HuH-7.5 (cell line): ENCODE data around the gene TMEM178A.

Source experiments
- DNase-seq: peaks from one replicate; pipeline ENCODE4 v3.0.0; 2011; ENCODE audit warnings: low spot score

TMEM178A gene

DNA sequence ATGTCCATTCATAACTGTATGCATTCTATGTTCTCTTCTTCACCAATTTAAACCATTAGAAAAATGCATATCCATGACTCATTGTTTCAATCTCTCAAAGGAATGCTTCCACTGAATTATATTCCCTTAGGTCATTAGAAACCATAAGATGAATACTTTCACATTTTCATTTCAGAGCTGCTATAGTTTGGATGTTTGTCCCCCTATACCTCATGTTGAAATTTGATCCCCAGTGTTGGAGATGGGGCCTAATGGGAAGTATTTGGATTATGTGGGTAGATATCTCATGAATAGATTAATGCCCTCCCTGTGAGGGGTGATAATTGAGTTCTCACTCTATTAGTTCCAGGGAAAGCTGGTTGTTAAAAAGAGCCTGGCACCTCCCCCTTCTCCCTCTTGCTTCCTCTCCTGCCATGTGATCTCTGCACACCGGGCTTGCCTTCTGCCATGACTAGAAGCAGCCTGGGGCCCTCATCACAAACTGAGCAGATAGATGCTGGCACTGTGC is 77.6 kb downstream of the TMEM178A start:
- DNase-seq, result no peak

DNA sequence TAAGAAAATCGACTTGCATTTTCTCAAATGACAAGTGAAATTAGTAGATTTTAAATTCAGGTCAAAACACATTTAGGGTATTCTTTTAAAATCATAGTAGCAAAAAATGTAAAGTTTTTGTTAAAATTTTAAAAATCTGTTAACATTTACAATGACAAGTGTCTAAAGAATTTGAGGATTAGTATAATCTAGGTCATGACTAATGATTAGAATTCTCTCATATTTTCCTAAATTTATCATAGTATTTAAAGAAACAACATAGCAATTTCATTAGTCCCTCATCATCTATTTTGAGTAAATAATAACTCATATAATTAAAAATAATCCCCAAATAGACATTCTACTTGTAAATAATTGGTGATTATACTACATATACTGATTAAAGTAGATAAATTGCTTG is 89.7 kb downstream of the TMEM178A start:
- no peak for DNase-seq

DNA sequence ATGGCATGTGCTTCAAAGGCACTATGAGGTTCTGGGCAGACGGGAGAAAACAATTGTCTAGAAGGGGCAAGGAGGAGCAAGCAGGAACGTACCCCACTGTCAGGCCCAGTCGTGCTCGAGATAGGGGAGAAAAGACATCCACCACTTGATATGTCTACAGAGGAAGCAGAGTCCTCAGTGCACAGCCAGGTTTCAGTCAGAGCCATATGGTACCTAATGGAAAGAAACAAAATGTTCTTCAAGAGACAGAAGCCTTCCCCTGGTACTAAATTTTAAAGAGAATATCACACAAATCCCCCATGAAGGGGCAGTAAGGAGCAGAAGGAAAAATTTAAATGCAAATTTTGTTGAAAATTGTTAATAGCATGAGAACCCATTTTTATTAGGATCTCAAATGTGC is 91.4 kb downstream of the TMEM178A start:
- no peak for DNase-seq

DNA sequence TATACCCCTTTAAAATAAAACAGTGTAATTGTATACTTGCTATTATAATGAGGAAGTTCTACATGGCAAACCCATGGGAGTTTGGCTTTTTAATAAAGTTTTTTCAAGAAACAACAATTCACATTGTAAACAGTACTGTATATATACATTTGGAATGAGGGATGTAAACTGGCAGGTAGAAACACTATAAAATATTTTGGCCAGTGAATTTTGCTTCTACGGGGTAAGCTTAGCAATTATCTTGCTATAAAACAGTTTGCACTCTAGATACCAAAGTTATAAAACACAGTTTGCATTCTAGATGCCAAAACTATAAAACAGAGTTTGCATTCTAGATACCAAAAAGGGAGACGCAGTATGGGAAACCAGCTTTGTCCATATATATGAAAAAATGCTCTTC is 96.7 kb downstream of the TMEM178A start:
- no peak for DNase-seq
